Renal cortex interstitium (tissue), 11 donors: ENCODE data around the gene PARP1. TPM values are rescaled to one million over a fixed set of nuclear protein-coding genes. Genes with fewer than 3 reads are reported as not detected.
"Not testable (repeated sequence)": the region's sequence is repeated elsewhere in the genome, so short reads cannot be mapped to it uniquely, and the experiment has no call there.

Experiments used
- DNase-seq, 11 donors: peaks; one replicate each; pipeline ENCODE4 v3.0.0-alpha.2; 2013; ENCODE audit warnings: low read depth in 9 of 11, low spot score in 4 of 11; ENCODE audit errors: extremely low read depth in 1 of 11
- polyA plus RNA-seq, 3 donors: library from polyadenylated mRNA; unstranded; fragments of 120-200 nt; gene quantifications; one replicate each; pipeline ENCODE4 v1.2.1, GENCODE V29; 2013; ENCODE audit not compliant: insufficient read length in 3 of 3

PARP1 gene
- polyA plus RNA-seq, 3 donors, result 113 to 142 (median 130) TPM

- no peak for DNase-seq
Observed at GRCh38 chr1:226342656-226343055, 65.2 kb downstream of the PARP1 start.

GRCh38 chr1:226340111-226340510 lies 67.8 kb downstream of the PARP1 start:
- not testable (repeated sequence) for DNase-seq

- no peak for DNase-seq
Observed at GRCh38 chr1:226337276-226337875, 70.5 kb downstream of the PARP1 start.

GRCh38 chr1:226335661-226336060 lies 72.2 kb downstream of the PARP1 start:
- no peak for DNase-seq

- no peak for DNase-seq
Observed at GRCh38 chr1:226332947-226333346, 74.9 kb downstream of the PARP1 start.

- no peak for DNase-seq
Observed at GRCh38 chr1:226329237-226329636, 78.7 kb downstream of the PARP1 start.

- DNase-seq, result no peak
Observed at GRCh38 chr1:226327761-226328162, 80.1 kb downstream of the PARP1 start.

- DNase-seq, result no peak
Observed at GRCh38 chr1:226325178-226325577, 82.7 kb downstream of the PARP1 start.

- DNase-seq, result no peak
Observed at GRCh38 chr1:226324479-226324878, 83.4 kb downstream of the PARP1 start.

GRCh38 chr1:226322986-226323385 lies 84.9 kb downstream of the PARP1 start:
- no peak for DNase-seq

- DNase-seq, result no peak
Observed at GRCh38 chr1:226320930-226321329, 87.0 kb downstream of the PARP1 start.

GRCh38 chr1:226318471-226318870 lies 89.4 kb downstream of the PARP1 start:
- DNase-seq, result no peak

GRCh38 chr1:226314055-226314454 lies 93.8 kb downstream of the PARP1 start:
- no peak for DNase-seq

- no peak for DNase-seq
Observed at GRCh38 chr1:226312065-226312464, 95.8 kb downstream of the PARP1 start.

GRCh38 chr1:226311376-226311775 lies 96.5 kb downstream of the PARP1 start:
- DNase-seq, result no peak

Other genes with a start within 250 kb of the PARP1 start
- gene ACBD3, start 221.4 kb downstream of the PARP1 start, polyA plus RNA-seq, result 10 to 100 TPM; 52.2 to 64.7 (median 54.5) TPM
- under 1 TPM; 0.26 to 0.30 (median 0.30) TPM for gene MIXL1, start 184.4 kb downstream of the PARP1 start, polyA plus RNA-seq
- 10 to 100 TPM in 2 of 3 donors, 1 to 10 TPM in 1; 9.2 to 11.7 (median 10.0) TPM for gene LIN9, start 98.9 kb downstream of the PARP1 start, polyA plus RNA-seq
- 1 to 10 TPM; 1.1 to 2.6 (median 1.5) TPM for gene STUM, start 140.7 kb upstream of the PARP1 start, polyA plus RNA-seq